ENCODE data around the gene SLC9A2.

SLC9A2 gene

GRCh38 chr2:102652126-102652525, 32.8 kb downstream of the SLC9A2 start:
- TF ChIP-seq CTCF (IDR thresholded peaks at IDR 0.05; ENCODE audit: control extremely low read depth, extremely low read depth, low read depth, missing control alignments): no peak
- ChIA-PET POLR2A (no interaction called here), CTCF (interaction anchor here (1.0 kb wide), 1 partner anchor 15 kb away, joined by 4 read pairs; no protein-coding TSS in a partner anchor)
- DNase-seq (ENCODE audit: extremely low spot score): no peak

GRCh38 chr2:102657770-102658169, 38.4 kb downstream of the SLC9A2 start:
- CTCF ChIA-PET: no interaction called here
- DNase-seq (ENCODE audit: extremely low spot score): peak; percentile 30
- TF ChIP-seq CTCF (IDR thresholded peaks at IDR 0.05; ENCODE audit: control extremely low read depth, extremely low read depth, low read depth, missing control alignments): no peak
- POLR2A ChIA-PET: no interaction called here

GRCh38 chr2:102660070-102660469, 40.7 kb downstream of the SLC9A2 start:
- TF ChIP-seq CTCF (IDR thresholded peaks at IDR 0.05; ENCODE audit: control extremely low read depth, extremely low read depth, low read depth, missing control alignments): no peak
- ChIA-PET POLR2A (no interaction called here), CTCF (interaction anchor here (0.9 to 1.0 kb wide), 3 partner anchors 14 to 93 kb away, joined by 3 read pairs; no protein-coding TSS in a partner anchor)
- DNase-seq (ENCODE audit: extremely low spot score): no peak

- ChIA-PET POLR2A (no interaction called here), CTCF (no interaction called here)
- TF ChIP-seq CTCF (IDR thresholded peaks at IDR 0.05; ENCODE audit: control extremely low read depth, extremely low read depth, low read depth, missing control alignments): no peak
- DNase-seq (ENCODE audit: extremely low spot score): no peak
Measured at GRCh38 chr2:102660574-102660973, 41.2 kb downstream of the SLC9A2 start.

- no peak for TF ChIP-seq CTCF (IDR thresholded peaks at IDR 0.05; ENCODE audit: control extremely low read depth, extremely low read depth, low read depth, missing control alignments)
- CTCF ChIA-PET: interaction anchor here (1.3 kb wide), 1 partner anchor 10 kb away, joined by 6 read pairs; no protein-coding TSS in a partner anchor
- no peak for DNase-seq (ENCODE audit: extremely low spot score)
- POLR2A ChIA-PET: no interaction called here
Measured at GRCh38 chr2:102661846-102662245, 42.5 kb downstream of the SLC9A2 start.

- TF ChIP-seq CTCF (IDR thresholded peaks at IDR 0.05; ENCODE audit: control extremely low read depth, extremely low read depth, low read depth, missing control alignments): no peak
- CTCF ChIA-PET: interaction anchor here (0.8 kb wide), 1 partner anchor 46 kb away, joined by 3 read pairs; no protein-coding TSS in a partner anchor
- POLR2A ChIA-PET: no interaction called here
- DNase-seq (ENCODE audit: extremely low spot score): no peak
Measured at GRCh38 chr2:102662833-102663232, 43.5 kb downstream of the SLC9A2 start.

GRCh38 chr2:102663381-102663780, 44.0 kb downstream of the SLC9A2 start:
- ChIA-PET CTCF (no interaction called here), POLR2A (no interaction called here)
- DNase-seq (ENCODE audit: extremely low spot score): no peak
- TF ChIP-seq CTCF (IDR thresholded peaks at IDR 0.05; ENCODE audit: control extremely low read depth, extremely low read depth, low read depth, missing control alignments): no peak

All from GM10248 (cell line).